ENCODE data around the gene CDH8.

DNA sequence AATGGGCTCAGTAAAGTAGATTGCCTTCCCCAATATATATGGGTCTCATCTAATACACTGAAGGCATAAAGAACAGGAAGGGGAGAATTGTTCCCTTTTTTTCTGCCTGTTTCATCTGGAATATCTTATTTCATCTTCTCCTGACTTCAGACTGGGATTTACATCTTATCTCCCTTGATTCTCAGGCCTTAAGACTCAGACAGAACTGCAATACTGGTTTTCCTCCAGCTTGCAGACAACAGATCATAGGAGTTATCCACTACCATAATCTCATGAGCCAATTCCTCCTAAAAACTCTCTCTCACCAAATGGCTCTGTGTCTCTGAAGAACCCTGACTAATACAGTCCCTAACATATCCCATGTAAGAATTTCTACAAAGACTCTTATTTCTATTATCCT, 390.7 kb downstream of the CDH8 start:
- TF ChIP-seq POLR2AphosphoS5 (IDR thresholded peaks at IDR 0.05; ENCODE audit: low read depth): no peak
- TF ChIP-seq, protein P1, sequence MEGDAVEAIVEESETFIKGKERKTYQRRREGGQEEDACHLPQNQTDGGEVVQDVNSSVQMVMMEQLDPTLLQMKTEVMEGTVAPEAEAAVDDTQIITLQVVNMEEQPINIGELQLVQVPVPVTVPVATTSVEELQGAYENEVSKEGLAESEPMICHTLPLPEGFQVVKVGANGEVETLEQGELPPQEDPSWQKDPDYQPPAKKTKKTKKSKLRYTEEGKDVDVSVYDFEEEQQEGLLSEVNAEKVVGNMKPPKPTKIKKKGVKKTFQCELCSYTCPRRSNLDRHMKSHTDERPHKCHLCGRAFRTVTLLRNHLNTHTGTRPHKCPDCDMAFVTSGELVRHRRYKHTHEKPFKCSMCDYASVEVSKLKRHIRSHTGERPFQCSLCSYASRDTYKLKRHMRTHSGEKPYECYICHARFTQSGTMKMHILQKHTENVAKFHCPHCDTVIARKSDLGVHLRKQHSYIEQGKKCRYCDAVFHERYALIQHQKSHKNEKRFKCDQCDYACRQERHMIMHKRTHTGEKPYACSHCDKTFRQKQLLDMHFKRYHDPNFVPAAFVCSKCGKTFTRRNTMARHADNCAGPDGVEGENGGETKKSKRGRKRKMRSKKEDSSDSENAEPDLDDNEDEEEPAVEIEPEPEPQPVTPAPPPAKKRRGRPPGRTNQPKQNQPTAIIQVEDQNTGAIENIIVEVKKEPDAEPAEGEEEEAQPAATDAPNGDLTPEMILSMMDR (IDR thresholded peaks at IDR 0.05; ENCODE audit: insufficient read depth, low read length): no peak
- TF ChIP-seq, protein P2, sequence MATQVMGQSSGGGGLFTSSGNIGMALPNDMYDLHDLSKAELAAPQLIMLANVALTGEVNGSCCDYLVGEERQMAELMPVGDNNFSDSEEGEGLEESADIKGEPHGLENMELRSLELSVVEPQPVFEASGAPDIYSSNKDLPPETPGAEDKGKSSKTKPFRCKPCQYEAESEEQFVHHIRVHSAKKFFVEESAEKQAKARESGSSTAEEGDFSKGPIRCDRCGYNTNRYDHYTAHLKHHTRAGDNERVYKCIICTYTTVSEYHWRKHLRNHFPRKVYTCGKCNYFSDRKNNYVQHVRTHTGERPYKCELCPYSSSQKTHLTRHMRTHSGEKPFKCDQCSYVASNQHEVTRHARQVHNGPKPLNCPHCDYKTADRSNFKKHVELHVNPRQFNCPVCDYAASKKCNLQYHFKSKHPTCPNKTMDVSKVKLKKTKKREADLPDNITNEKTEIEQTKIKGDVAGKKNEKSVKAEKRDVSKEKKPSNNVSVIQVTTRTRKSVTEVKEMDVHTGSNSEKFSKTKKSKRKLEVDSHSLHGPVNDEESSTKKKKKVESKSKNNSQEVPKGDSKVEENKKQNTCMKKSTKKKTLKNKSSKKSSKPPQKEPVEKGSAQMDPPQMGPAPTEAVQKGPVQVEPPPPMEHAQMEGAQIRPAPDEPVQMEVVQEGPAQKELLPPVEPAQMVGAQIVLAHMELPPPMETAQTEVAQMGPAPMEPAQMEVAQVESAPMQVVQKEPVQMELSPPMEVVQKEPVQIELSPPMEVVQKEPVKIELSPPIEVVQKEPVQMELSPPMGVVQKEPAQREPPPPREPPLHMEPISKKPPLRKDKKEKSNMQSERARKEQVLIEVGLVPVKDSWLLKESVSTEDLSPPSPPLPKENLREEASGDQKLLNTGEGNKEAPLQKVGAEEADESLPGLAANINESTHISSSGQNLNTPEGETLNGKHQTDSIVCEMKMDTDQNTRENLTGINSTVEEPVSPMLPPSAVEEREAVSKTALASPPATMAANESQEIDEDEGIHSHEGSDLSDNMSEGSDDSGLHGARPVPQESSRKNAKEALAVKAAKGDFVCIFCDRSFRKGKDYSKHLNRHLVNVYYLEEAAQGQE (IDR thresholded peaks at IDR 0.05; ENCODE audit: insufficient replicate concordance, low read depth): no peak
- TF ChIP-seq GABPA (IDR thresholded peaks at IDR 0.05; ENCODE audit: low read depth): no peak
- TF ChIP-seq SPI1 (IDR thresholded peaks at IDR 0.05; ENCODE audit: borderline replicate concordance, low read depth): no peak

Measured in HL-60 (cell line).